Hindlimb muscle (tissue), 1 donor: Measurements from ENCODE around the gene GAREM2. TPM values are rescaled to one million over a fixed set of nuclear protein-coding genes. Genes with fewer than 3 reads are reported as not detected.

Experiments
- DNase-seq: peaks from one replicate; pipeline ENCODE4 v3.0.0-alpha.2; 2013
- polyA plus RNA-seq: library from polyadenylated mRNA; unstranded; fragments of 120-200 nt; gene quantifications from one replicate; pipeline ENCODE4 v1.2.1, GENCODE V29; 2013; ENCODE audit not compliant: insufficient read length

The GAREM2 gene
- polyA plus RNA-seq, 1 donor = 5.2 TPM

- DNase-seq = no peak
These were observed 65.5 kb downstream of the GAREM2 start for GRCh38 chr2:26238311-26238958.

Other genes with a start within 250 kb of the GAREM2 start
- gene KIF3C, start 190.6 kb upstream of the GAREM2 start, polyA plus RNA-seq = 9.5 TPM
- 95.1 TPM for gene RAB10, start 139.0 kb upstream of the GAREM2 start, polyA plus RNA-seq
- gene HADHA, start 71.5 kb downstream of the GAREM2 start, polyA plus RNA-seq = 211 TPM
- 99.1 TPM for gene HADHB, start 71.9 kb downstream of the GAREM2 start, polyA plus RNA-seq
- 9.3 TPM for gene SELENOI, start 173.1 kb downstream of the GAREM2 start, polyA plus RNA-seq
- 0.58 TPM for gene ADGRF3, start 173.7 kb downstream of the GAREM2 start, polyA plus RNA-seq
- gene DRC1, start 228.8 kb downstream of the GAREM2 start, polyA plus RNA-seq = not detected